ENCODE results near the gene ANKRD9. TPM values are rescaled to one million over a fixed set of nuclear protein-coding genes. Genes with fewer than 3 reads are reported as not detected.

The ANKRD9 gene
- total RNA-seq, 1 donor from 2014 or later: 22.4 TPM

GRCh38 chr14:102514987-102515733, 5.6 kb upstream of the ANKRD9 start:
- H3K4me1 ChIP-seq: peaks cover 15% of the 10 kb centered on the region
- no peaks in the 10 kb centered on the region for H3K9me3 ChIP-seq
- no peaks in the 10 kb centered on the region for H3K36me3 ChIP-seq
- ATAC-seq (no peak), DNase-seq (no peak)
- no peaks in the 10 kb centered on the region for H3K27me3 ChIP-seq
- intact Hi-C loops (cut with DNase I): loop anchor here (5.0 kb wide), 1 partner anchor 78 kb away; no protein-coding TSS in a partner anchor
- no peak overlapping the region for H3K4me3 ChIP-seq
- TF ChIP-seq, protein P1, sequence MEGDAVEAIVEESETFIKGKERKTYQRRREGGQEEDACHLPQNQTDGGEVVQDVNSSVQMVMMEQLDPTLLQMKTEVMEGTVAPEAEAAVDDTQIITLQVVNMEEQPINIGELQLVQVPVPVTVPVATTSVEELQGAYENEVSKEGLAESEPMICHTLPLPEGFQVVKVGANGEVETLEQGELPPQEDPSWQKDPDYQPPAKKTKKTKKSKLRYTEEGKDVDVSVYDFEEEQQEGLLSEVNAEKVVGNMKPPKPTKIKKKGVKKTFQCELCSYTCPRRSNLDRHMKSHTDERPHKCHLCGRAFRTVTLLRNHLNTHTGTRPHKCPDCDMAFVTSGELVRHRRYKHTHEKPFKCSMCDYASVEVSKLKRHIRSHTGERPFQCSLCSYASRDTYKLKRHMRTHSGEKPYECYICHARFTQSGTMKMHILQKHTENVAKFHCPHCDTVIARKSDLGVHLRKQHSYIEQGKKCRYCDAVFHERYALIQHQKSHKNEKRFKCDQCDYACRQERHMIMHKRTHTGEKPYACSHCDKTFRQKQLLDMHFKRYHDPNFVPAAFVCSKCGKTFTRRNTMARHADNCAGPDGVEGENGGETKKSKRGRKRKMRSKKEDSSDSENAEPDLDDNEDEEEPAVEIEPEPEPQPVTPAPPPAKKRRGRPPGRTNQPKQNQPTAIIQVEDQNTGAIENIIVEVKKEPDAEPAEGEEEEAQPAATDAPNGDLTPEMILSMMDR (IDR thresholded peaks at IDR 0.05): no peak
- no peak overlapping the region for H3K27ac ChIP-seq

DNA sequence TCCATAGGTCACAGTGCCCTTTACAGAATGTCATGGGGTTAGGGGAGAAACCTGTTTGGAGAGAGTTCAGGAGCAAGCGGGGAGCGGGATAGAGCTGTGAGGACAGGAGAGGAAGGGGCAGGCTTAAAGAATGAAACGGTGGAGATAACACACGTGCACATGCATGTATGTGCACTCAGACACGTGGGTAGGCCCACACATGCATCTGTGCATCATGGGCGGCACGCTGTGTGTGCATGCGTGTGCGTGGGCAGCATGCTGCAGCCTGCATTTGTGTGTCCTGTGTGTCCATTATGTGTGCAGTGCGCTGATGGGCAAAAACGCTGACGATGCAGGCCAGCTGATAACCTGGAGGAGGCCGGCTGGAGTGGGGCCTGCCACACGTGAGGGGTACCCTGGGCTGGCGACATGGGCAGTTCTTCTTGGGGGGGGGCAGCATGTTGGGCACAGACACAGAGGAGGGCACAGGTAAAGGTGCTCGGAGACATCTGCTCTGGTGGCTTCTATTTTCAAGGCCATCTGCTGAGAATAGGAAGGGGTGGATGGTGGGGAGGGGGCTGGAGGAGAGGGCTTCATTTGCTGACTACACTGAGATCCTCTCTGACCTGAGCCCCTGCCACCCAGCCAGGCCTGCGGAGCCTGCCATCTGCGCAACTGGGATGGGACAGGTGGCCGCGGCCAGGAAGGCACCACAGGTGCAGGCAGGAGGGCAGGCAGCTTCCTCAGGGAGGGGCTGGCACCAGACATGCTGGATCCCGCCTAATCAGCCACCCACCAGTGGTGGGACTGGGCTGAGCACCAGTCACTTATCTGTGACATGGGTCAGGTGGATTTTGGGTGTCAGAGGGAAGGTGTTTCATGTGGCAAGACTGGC, 4.6 kb upstream of the ANKRD9 start:
- TF ChIP-seq, protein P1 (IDR thresholded peaks at IDR 0.05): no peak
- Histone ChIP-seq H3K4me1 (peaks cover 16% of the 10 kb centered on the region), H3K27me3 (no peaks in the 10 kb centered on the region), H3K36me3 (no peaks in the 10 kb centered on the region), H3K4me3 (no peak overlapping the region), H3K27ac (no peak overlapping the region), H3K9me3 (no peaks in the 10 kb centered on the region)
- no peak for DNase-seq
- intact Hi-C loops (cut with DNase I): no loop called here
- ATAC-seq: no peak

GRCh38 chr14:102512793-102513300, 3.3 kb upstream of the ANKRD9 start:
- H3K27me3 ChIP-seq: no peaks in the 10 kb centered on the region
- no peak overlapping the region for H3K4me3 ChIP-seq
- no peaks in the 10 kb centered on the region for H3K36me3 ChIP-seq
- ATAC-seq: no peak
- H3K27ac ChIP-seq: no peak overlapping the region
- H3K4me1 ChIP-seq: peaks cover 21% of the 10 kb centered on the region
- no peak for DNase-seq
- H3K9me3 ChIP-seq: no peaks in the 10 kb centered on the region
- TF ChIP-seq, protein P1 (IDR thresholded peaks at IDR 0.05): no peak
- intact Hi-C loops (cut with DNase I): no loop called here

GRCh38 chr14:102511538-102511937, 2.0 kb upstream of the ANKRD9 start:
- Histone ChIP-seq H3K4me3 (no peak overlapping the region), H3K36me3 (no peaks in the 10 kb centered on the region), H3K27me3 (no peaks in the 10 kb centered on the region), H3K4me1 (peaks cover 20% of the 10 kb centered on the region), H3K9me3 (no peaks in the 10 kb centered on the region), H3K27ac (no peak overlapping the region)
- ATAC-seq (no peak), DNase-seq (no peak)
- intact Hi-C loops (cut with DNase I): no loop called here
- TF ChIP-seq, protein P1 (IDR thresholded peaks at IDR 0.05): no peak

GRCh38 chr14:102510616-102511520, 1.3 kb upstream of the ANKRD9 start:
- H3K9me3 ChIP-seq: no peaks in the 10 kb centered on the region
- intact Hi-C loops (cut with DNase I): no loop called here
- H3K4me3 ChIP-seq: peak overlapping the region; percentile 76
- ATAC-seq (peak; percentile 7), DNase-seq (peak; percentile 74)
- H3K4me1 ChIP-seq: peaks cover 16% of the 10 kb centered on the region
- H3K27me3 ChIP-seq: no peaks in the 10 kb centered on the region
- H3K27ac ChIP-seq: no peak overlapping the region
- H3K36me3 ChIP-seq: no peaks in the 10 kb centered on the region
- TF ChIP-seq, protein P1 (IDR thresholded peaks at IDR 0.05): no peak
